Urothelium cell line (cell line): ENCODE data around the gene C7orf33.
A peak's percentile ranks its signal among the peaks of the same experiment; 100 is the strongest.
"Not testable (repeated sequence)": the region's sequence is repeated elsewhere in the genome, so short reads cannot be mapped to it uniquely, and the experiment has no call there.

Experiments
- DNase-seq: peaks from one replicate; pipeline ENCODE4 v3.0.0; 2011; ENCODE audit warnings: low spot score, mixed read lengths
- FAIRE-seq: peaks from 2 replicates; lab custom pipeline; 2011; peaks lifted over from hg19 to GRCh38; lab: Jason Lieb, UNC

The C7orf33 gene, protein sequence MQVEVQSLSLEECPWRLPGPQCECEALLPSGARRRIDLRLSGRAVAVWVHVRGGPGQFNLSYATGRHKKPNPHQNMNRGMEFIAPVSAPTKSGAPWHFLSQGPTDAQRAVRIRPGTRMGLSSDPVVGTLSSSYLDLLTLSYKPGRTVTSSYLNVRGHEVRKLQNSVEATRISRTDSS

DNA sequence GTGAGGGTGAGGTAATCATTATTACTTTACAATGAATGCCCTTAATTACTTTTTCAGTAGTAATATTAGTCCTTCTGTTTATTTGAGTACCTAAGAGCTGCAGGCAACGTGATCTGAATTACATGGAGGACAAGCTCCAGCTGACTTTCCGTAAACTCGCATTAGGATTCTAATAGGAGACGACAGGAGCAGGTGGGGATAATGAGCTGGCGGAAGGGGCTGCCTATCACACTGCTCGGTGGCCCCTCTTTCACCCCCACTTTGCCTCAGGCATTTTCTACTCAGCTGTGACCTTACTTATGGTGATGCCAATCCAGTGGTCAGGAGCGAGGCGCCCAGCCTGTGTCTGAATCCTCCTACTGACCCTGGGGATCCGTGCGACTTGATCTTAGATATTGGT, at the start of gene C7orf33:
TSS of gene C7orf33 (plus strand) at position 296 of the 400 bp plus-strand sequence. CDS start 160 bp downstream, outside the sequence.
- DNase-seq (no peak), FAIRE-seq (no peak)

DNA sequence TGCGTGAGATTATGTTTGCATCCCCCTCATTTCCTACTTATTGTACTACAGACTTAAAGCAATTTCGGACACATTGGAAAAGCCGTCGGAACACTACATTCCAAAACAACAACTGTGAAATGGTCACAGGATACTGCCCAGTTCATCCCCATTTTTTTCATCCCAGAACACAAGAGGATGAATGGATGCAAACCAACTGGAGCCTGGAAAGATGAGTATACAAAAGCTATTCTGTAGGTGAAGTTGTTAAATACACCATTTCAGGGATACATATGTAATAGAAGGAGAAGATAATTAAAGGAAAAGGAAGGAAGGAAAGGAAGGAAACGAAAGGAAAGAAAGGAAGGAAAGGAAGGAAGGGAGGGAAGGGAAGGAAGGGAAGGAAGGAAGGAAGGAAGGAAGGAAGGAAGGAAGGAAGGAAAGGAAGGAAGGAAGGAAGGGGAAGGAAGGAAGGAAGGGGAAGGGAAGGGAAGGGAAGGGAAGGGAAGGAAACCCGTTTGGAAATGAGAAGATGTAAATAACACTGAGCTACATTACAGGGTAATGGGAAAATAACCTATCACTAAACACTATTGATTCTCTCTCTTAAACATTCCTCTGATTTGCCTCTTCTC, 48.6 kb upstream of the C7orf33 start:
- DNase-seq = no peak
- no peak for FAIRE-seq

DNA sequence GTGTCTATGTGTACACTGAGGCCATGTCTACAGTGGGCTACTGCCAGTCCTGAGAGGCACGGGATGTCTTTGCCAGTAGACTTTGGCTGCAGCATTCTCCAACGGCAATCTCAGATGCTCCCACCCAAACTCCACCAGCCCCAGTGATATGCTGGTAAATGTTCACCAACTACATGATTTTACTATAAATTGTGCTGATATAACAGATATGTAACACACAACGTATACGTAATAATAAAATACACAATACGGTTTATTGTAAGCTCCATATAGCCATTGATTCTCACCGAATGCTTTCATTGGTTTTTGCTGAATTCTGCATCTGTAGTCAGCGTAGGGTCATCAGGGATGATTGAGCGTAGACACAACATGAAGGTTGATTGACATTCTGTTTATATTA, 47.3 kb upstream of the C7orf33 start:
- FAIRE-seq (no peak), DNase-seq (no peak)

DNA sequence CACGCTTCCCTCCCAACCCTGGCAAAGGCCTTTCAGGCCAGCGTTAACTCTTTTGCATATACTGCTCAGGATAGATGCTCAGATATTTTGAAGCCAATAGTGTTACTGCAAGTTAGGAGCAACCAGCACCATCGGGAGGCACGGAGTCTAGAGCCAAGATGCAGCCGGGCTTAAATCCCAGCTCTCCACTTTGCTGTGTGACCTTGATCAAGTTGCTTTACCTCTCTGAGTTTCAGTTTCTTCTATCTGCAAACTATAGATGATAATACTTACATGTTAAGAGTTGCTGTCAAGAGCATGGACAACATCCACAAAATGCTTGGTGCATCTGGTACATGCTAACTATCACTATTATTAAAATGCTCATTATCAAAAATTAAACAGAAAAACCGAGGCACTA, 45.4 kb upstream of the C7orf33 start:
- FAIRE-seq = no peak
- no peak for DNase-seq

DNA sequence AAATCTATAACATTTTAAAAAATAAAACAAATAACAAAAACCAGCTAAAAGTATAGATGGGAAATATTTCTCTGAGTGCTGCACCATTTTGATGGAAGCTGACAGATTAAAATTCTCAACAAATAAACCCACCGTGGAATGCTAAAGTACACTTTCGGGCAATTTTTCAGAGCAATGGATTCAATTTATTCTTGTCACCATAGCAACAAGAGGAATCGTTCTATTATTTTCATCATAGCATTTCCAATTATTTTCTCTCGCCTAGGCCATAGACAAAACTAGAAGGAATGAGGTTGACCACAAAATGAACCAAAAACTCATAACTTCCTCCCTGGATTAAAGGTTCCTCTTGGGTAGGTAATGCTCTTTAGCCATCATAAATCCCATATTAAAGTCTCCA, 44.6 kb upstream of the C7orf33 start:
- no peak for FAIRE-seq
- DNase-seq = no peak

DNA sequence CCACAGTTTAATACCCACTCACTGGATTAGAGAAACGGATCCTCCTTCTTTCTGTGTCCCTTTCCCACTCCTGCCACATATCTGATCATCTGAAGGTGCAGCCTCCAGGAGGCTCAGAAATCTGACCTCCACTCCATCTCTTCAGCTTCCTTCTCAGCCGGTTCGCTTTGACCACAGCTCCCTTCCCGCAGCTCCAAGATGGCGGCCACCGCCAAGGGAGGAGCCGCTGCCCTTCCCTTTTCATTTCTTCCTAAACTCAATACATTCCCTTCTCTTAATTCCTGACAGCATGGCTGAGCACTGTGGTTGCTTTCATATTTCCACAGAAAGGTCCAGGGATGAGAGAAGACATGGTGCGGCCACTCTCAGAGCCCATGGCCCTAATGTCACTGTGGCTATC, 43.7 kb upstream of the C7orf33 start:
- FAIRE-seq (no peak), DNase-seq (no peak)

DNA sequence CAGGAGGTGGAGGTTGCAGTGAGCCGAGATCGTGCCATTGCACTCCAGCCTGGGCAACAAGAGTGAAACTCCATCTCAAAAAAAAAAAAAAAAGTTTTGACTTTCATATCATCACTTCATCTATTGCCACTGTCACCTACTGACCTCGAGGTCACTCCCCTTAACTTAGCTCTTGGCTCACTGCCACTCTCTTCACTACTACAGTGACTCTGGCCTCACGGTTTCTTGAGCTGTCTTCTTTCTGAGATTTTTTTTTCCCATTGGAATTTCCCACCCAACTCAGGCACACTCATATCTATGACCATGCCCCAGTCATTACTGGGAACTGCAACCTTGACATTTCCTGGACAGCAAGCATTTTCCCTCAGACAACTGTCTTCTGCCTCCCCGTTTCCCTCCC, 42.6 kb upstream of the C7orf33 start:
- DNase-seq (no peak), FAIRE-seq (no peak)

DNA sequence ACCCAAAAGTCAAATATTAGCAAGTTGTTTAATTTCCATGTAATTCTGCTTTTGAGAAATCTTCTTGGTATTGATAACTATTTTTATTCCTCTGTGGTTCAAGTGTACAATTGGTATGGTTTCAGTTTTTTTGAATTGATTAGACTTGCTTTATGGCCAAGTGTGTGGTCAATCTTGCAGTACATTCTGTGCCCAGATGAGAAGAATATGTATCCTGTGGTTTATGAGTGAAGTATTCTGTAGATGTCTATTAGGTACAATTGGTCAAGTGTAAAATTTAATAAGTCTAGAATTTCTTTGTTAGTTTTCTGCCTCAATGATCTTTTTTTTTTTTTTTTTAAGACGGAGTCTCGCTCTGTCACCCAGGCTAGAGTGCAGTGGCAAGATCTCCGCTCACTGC, 36.6 kb upstream of the C7orf33 start:
- no peak for DNase-seq
- no peak for FAIRE-seq

DNA sequence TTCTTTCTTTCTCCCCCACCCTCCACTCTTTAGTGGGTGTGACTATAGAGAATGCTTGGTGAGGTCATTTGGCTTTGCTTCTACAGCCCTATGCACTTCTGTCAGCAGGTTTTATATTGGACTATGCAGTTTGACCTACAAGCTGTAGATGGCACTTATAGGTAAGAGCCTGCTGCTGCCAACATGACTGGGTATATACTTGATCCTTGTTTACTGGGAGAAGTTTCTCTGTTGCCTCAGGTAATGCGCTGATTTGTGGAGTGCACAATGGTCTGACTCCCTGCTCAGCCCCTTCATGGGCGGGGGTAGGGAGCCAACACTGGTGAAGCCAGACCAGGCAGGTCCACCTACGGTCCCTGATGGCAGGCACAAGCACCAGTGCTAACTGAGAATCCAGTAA, 33.7 kb upstream of the C7orf33 start:
- DNase-seq = no peak
- FAIRE-seq = no peak

DNA sequence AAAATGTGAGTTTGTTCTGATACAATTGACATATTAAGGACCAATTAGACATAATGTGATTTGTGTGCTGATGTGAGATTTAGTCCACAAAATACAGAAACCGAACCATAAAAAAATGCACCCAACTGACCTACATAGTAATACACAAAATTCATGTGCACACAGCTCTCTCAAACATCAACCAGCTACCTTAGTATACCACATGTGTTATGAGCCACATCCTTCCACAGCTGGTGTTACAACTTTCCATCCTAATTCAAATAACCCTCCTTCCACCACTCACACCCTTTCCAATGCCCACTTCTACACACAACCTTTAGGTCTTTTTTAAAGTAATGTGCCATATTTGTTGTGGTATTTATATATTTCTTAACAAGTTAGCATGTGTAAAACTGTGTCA, 31.7 kb upstream of the C7orf33 start:
- no peak for FAIRE-seq

DNA sequence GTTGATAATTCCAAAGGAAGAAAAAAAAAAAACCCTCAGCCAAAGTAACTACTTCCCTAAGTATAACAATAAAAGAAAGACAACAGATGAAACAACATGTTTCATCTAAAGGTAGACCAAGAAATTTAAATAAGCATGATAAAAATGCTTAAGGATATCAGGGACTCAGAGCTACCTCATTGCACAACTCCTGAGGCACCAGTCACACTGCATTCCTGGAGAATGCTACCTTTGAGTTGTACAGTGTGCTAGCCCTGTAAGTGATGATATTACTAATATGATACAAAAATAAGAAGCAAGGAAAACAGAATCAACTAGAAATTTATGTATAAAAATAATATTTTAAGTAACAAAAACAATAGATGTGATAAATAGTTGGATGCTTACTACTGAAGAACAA, 29.5 kb upstream of the C7orf33 start:
- no peak for FAIRE-seq
- DNase-seq = no peak

More for the DNA sequence above, 31.7 kb upstream of the C7orf33 start:
- no peak for DNase-seq

DNA sequence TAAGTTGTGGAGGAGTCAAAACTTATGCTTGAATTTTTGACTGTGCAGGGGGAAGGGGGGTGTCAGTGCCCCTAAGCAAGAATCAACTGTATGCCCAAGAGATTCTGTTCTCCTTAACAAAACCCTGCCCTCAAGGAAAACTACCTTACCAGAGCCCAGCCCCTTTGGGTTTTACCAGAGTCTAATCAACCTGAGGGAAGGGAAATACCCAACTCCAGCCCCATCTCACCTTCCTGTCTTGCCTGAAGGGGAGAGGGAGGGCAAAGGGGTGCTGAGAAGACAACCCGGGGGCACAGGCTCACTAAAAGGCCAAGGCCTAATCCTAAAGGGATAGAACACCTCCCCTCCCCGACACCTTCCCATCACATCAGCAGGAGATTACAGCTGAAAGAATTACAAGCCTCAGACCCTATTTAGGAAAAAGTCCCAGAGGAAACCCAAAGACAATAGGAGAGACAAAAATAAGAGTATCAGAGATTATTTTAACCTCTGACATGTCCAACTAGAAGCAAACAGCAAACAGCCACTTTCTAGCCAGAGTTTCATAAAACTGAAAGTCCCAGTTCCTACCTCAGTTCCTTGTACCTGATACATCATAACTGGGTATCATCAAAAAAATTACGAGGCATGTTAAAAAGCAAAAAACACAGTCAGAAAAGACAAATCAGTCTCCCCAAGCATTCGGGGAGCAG, 26.8 kb upstream of the C7orf33 start:
- FAIRE-seq = no peak
- no peak for DNase-seq

DNA sequence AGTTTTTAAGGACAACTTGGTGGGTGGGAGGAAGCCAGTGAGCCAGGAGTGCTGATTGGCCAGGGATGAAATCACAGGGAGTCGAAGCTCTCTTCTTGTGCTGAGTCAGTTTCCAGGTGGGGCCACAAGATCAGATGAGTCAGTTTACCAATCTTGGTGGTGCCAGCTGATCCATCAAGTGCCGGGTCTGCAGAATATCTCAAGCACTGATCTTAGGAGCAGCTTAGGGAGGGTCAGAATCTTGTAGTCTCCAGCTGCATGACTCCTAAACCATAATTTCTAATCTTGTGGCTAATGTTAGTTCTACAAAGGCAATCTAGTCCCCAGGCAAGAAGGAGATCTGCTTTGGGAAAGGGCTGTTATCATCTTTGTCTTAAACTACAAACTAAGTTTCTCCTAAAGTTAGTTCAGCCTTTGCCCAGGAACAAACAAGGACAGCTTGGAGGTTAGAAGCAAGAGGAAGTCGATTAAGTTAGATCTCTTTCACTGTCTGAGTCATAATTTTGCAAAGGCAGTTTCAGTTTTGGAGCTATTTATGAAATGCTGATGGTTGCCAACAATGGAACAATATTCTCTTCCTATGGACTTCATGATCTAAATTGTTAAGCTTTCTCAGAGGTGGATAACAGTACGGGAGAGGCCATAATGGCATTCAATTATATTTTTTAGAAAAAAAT, 26.2 kb upstream of the C7orf33 start:
- DNase-seq, FAIRE-seq: not testable (repeated sequence)

DNA sequence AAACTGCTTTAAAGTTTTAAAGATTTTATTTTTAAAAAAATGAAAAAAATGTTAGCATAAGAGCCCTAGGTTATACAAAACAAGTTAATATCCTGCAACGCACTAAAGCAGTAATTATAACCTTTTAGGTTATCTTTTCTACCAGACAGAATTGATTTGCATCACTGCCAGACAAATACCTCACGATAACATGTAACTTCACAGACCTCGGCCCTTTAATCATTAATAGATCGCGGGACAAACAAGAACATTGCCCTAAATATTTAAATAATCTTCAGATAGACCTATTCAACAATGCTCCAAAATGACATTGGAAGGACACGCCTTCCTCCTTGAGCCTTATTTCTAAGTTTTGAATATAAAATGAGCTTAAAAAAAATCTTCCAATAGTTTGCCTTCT, 23.8 kb upstream of the C7orf33 start:
- no peak for DNase-seq
- FAIRE-seq = no peak

DNA sequence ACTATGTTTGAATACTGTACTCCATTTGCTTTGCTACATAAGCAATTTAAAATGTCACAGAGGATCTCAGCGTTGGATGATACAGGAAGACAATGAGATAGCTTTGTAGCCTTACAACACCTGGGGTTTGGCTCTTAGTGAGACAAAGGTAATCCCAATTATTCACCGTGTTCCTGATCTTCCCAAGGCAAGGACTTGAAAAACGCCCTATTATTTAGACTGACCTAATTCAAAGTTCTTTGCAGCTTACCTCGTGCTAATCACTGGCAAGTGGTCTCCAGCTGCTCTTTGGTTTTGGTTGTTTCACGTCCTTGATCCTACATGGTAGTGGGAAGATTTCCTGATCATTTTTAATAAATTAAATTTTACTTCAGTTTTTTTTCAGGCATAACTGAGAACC, 23.0 kb upstream of the C7orf33 start:
- DNase-seq (no peak), FAIRE-seq (no peak)

DNA sequence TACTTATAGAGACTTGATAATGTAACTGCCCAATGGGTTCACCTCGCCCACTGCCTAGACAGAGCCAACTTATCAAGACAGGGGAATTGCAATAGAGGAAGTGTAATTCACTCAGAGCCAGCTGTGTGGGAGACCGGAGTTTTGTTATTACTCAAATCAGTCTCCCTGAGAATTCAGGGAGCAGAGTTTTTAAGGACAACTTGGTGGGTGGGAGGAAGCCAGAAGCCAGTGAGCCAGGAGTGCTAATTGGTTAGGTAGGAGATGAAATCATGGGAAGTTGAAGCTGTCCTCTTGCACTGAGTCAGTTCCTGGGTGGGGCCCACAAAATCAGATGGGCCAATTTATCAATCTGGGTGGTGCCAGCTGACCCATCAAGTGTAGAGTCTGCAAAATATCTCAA, 20.1 kb upstream of the C7orf33 start:
- DNase-seq (no peak), FAIRE-seq (no peak)

DNA sequence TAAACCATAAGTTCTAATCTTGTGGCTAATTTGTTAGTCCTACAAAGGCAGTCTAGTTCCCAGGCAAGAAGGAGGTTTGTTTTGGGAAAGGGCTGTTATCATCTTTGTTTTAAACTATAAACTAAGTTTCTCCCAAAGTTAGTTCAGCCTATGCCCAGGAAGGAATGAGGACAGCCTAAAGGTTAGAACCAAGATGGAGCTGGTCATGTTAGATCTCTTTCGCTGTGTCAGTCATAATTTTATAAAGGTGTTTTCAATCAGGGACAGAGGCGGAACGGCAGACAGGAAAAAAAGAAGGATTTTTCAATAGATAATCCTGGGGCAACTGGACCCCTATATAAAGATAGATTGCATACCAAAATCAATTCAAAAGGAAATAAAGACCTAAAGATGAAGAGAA, 19.6 kb upstream of the C7orf33 start:
- DNase-seq, FAIRE-seq: not testable (repeated sequence)

DNA sequence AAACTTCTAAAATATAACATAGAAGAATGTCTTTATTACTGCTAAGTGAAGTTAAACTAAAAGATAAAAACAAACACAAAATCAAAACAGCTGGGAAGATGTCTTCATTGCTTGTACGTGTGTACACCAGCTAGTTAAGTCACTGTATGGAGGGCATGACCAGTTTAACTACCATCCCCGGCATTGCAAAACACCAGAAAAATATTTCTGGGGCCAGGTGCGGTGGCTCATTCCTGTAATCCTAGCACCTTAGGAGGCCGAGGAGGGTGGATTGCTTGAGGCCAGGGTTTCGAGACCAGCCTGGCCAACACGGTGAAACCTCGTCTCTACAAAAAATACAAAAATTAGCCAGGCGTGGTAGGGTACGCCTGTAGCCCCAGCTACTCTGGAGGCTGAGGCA, 19.2 kb upstream of the C7orf33 start:
- FAIRE-seq = no peak
- no peak for DNase-seq

DNA sequence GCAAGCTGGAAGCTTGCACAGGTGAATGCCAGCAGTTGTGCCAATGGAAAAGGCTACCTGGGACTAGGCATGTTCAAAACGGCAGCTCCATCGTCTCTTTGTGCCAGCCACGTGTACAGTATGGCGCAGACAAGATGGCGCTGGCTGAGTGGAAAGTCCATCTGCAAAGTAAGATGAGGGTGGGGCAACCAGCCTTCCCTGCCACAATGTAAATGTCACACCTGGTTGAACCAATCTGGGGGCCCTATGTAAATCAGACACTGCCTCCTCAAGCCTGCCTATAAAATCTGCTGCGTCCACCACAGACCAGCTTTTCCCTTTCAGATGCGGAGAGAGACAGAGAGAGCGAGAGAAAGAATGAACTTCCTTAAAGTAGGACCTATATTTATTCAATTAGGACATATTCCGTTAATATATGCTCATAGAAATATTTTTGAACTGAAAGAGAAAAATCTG, 18.5 kb upstream of the C7orf33 start:
- DNase-seq (no peak), FAIRE-seq (no peak)

DNA sequence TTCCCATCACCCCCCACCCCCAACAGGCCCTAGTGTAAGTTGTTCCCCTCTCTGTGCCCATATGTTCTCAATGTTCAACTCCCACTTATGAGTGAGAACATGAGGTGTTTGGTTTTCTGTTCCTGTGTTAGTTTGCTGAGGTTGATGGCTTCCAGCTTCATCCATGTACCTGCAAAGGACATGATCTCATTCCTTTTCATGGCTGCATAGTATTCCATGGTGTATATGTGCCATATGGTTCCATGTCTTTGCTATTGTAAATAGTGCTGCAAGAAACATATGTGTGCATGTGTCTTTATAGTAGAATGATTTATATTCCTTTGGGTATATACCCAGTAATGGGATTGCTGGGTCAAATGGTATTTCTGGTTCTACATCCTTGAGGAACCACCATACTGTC, 17.0 kb upstream of the C7orf33 start:
- not testable (repeated sequence) for FAIRE-seq, DNase-seq

DNA sequence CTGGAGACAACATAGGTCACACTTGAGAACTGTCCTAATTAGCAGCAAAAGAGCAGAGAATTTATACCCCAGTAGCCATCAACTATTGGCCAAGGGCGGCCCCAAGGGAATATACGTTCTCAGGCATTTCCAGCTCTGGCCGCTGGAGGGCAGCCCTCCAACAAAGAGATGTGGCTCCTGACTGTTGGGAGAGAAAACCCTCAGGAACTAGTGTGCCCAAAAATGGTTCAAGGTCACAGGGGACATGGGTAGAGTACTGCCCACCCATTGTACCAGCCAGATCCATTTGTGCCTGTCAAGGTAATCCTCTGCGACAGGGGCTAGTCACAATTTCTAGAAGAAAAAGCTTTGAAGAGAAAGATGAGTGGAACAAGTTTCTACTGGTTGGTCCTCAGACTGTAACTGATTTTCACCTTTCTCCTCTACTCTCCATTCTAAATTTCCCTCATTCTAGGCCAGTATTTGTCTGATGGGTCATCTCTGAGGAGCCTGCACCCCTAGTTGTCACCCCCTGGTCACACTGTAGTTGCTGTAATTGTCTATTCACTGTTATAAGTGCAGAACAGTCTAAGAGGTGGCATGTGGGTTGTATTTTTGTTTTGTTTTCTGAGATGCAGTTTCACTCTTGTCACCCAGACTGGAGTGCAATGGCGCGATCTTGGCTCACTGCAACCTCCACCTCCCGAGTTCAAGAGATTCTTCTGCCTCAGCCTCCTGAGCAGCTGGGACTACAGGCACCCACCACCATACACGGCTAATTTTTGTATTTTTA, 14.7 kb upstream of the C7orf33 start:
- DNase-seq (peak; percentile 20), FAIRE-seq (no peak)
